ENCODE measurements around the gene PMEPA1. TPM values are rescaled to one million over a fixed set of nuclear protein-coding genes. Genes with fewer than 3 reads are reported as not detected.

PMEPA1 gene
- total RNA-seq, 6 donors from 2014 or later: 2.1 to 60.9 (median 17.6) TPM

- no peaks in the 10 kb centered on the region for H3K9me3 ChIP-seq
- H3K36me3 ChIP-seq: no peaks in the 10 kb centered on the region
- DNase-seq (no peak), ATAC-seq (ENCODE audit: low FRiP score in 2 of 2) (no peak)
- H3K27ac ChIP-seq: no peak overlapping the region
- H3K4me3 ChIP-seq: no peak overlapping the region
- H3K27me3 ChIP-seq: no peaks in the 10 kb centered on the region
- TF ChIP-seq CTCF (IDR thresholded peaks at IDR 0.05): no peak
- TF ChIP-seq EP300 (IDR thresholded peaks at IDR 0.05): no peak
- TF ChIP-seq POLR2AphosphoS5 (IDR thresholded peaks at IDR 0.05): no peak
- no peak for TF ChIP-seq POLR2A (IDR thresholded peaks at IDR 0.05)
- H3K4me1 ChIP-seq: peaks cover 6 to 8% (median 6%) of the 10 kb centered on the region in 4 donors
- WGBS, 2 donors: 83 to 84% methylated on average over 2 of the region's 2 CpGs
Measured at GRCh38 chr20:57601211-57601570, 108.6 kb downstream of the PMEPA1 start.

GRCh38 chr20:57600320-57601210 lies 109.2 kb downstream of the PMEPA1 start:
- Histone ChIP-seq H3K27ac (no peak overlapping the region), H3K4me1 (peaks cover 6 to 8% (median 6%) of the 10 kb centered on the region in 4 donors), H3K9me3 (no peaks in the 10 kb centered on the region), H3K4me3 (no peak overlapping the region), H3K36me3 (no peaks in the 10 kb centered on the region), H3K27me3 (no peaks in the 10 kb centered on the region)
- no peak for TF ChIP-seq EP300 (IDR thresholded peaks at IDR 0.05)
- TF ChIP-seq POLR2AphosphoS5 (IDR thresholded peaks at IDR 0.05): no peak
- no peak for TF ChIP-seq CTCF (IDR thresholded peaks at IDR 0.05)
- no peak for TF ChIP-seq POLR2A (IDR thresholded peaks at IDR 0.05)
- no peak for DNase-seq
- 90 to 96% methylated on average over 11 to 13 of the region's 13 CpGs for WGBS, 2 donors
- ATAC-seq (ENCODE audit: low FRiP score in 2 of 2): no peak

- Histone ChIP-seq H3K27me3 (no peaks in the 10 kb centered on the region), H3K36me3 (no peaks in the 10 kb centered on the region), H3K4me3 (no peak overlapping the region), H3K27ac (no peak overlapping the region), H3K4me1 (peaks cover 6 to 18% (median 8%) of the 10 kb centered on the region in 4 donors), H3K9me3 (no peaks in the 10 kb centered on the region)
- 83 to 85% methylated on average over 5 of the region's 5 CpGs for WGBS, 2 donors
- ATAC-seq (ENCODE audit: low FRiP score in 2 of 2) (no peak), DNase-seq (no peak)
- TF ChIP-seq EP300 (IDR thresholded peaks at IDR 0.05): no peak
- TF ChIP-seq POLR2AphosphoS5 (IDR thresholded peaks at IDR 0.05): no peak
- no peak for TF ChIP-seq POLR2A (IDR thresholded peaks at IDR 0.05)
- no peak for TF ChIP-seq CTCF (IDR thresholded peaks at IDR 0.05)
Measured at GRCh38 chr20:57598491-57598890, 111.3 kb downstream of the PMEPA1 start.

Other genes with a start within 250 kb of the PMEPA1 start
- gene CTCFL, start 184.9 kb downstream of the PMEPA1 start, total RNA-seq: under 1 TPM in 3 of 6 donors, not detected in 3; 0.11 to 0.17 (median 0.14) TPM
- 1 to 10 TPM in 1 of 6 donors, under 1 TPM in 2, not detected in 3; 0.23 to 1.3 (median 0.51) TPM for gene PCK1, start 148.9 kb downstream of the PMEPA1 start, total RNA-seq
- gene ZBP1, start 89.6 kb downstream of the PMEPA1 start, total RNA-seq: 1 to 10 TPM; 3.2 to 9.4 (median 4.8) TPM